ENCODE data around the gene TPMT.
"Not testable (repeated sequence)": the region's sequence is repeated elsewhere in the genome, so short reads cannot be mapped to it uniquely, and the experiment has no call there.

The TPMT gene

GRCh38 chr6:18155150-18155863, 430 bp upstream of the TPMT start, which contains the start of gene KDM1B:
TSS of gene KDM1B (plus strand) at chr6:18155422. CDS start at chr6:18159896, 4,474 bp downstream.
- DNase-seq: peak; percentile 98 to 99

- no peak for DNase-seq
Observed at GRCh38 chr6:18153311-18153703, 1.6 kb downstream of the TPMT start.

- no peak for DNase-seq
Observed at GRCh38 chr6:18151801-18152200, 3.1 kb downstream of the TPMT start.

GRCh38 chr6:18151391-18151790, 3.5 kb downstream of the TPMT start:
- DNase-seq: not testable (repeated sequence)

- no peak for DNase-seq
Observed at GRCh38 chr6:18148304-18149025, 6.4 kb downstream of the TPMT start.

- no peak for DNase-seq
Observed at GRCh38 chr6:18147616-18148015, 7.3 kb downstream of the TPMT start.

GRCh38 chr6:18147160-18147559, 7.7 kb downstream of the TPMT start:
- no peak for DNase-seq

GRCh38 chr6:18142591-18142861, 12.4 kb downstream of the TPMT start:
- DNase-seq: no peak

- DNase-seq: no peak
Observed at GRCh38 chr6:18141805-18142590, 12.9 kb downstream of the TPMT start.

- no peak for DNase-seq
Observed at GRCh38 chr6:18139935-18140621, 14.8 kb downstream of the TPMT start.

- DNase-seq: no peak
Observed at GRCh38 chr6:18138906-18139305, 16.0 kb downstream of the TPMT start.

GRCh38 chr6:18136260-18136659, 18.6 kb downstream of the TPMT start:
- DNase-seq: no peak

GRCh38 chr6:18135171-18135570, 19.7 kb downstream of the TPMT start:
- DNase-seq: no peak

- DNase-seq: no peak
Observed at GRCh38 chr6:18132346-18132745, 22.5 kb downstream of the TPMT start.

- DNase-seq: no peak
Observed at GRCh38 chr6:18126121-18126520, 28.8 kb downstream of the TPMT start.

GRCh38 chr6:18122128-18123093, 32.5 kb downstream of the TPMT start, which contains the start of gene NHLRC1:
TSS of gene NHLRC1 (minus strand) at chr6:18122677. CDS start at chr6:18122606, 71 bp downstream.
- peak; percentile 83 to 87 for DNase-seq

- no peak for DNase-seq
Observed at GRCh38 chr6:18121580-18122127, 33.2 kb downstream of the TPMT start.

- no peak for DNase-seq
Observed at GRCh38 chr6:18119236-18119635, 35.6 kb downstream of the TPMT start.

GRCh38 chr6:18118330-18118729, 36.5 kb downstream of the TPMT start:
- DNase-seq: no peak

GRCh38 chr6:18117136-18117535, 37.7 kb downstream of the TPMT start:
- DNase-seq: no peak

- peak in 1 of 2 experiments; percentile 28 for DNase-seq
Observed at GRCh38 chr6:18115356-18115755, 39.5 kb downstream of the TPMT start.

- DNase-seq: no peak
Observed at GRCh38 chr6:18110162-18110561, 44.7 kb downstream of the TPMT start.
